Measurements from ENCODE around the gene DHX15.

DNA sequence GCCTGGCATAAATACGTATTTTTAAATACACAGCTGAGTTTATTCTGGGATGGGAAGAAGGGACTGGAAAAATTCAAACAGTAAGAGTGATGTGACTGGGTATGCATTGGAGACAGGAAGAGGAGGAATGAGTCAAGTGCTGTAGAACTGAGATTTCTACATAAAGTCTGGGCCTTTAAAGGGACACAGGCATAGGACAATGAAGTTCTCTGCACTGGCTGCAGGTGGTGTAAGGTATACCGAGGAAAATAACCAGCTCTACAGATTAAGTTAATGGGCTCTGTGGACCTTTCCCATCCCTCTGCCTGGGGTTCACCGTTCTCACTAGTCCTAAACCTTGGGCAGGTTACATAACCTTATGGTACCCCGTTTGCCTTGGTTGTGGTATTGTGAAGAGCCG lies 68.7 kb downstream of the DHX15 start:
- TF ChIP-seq, protein P1, sequence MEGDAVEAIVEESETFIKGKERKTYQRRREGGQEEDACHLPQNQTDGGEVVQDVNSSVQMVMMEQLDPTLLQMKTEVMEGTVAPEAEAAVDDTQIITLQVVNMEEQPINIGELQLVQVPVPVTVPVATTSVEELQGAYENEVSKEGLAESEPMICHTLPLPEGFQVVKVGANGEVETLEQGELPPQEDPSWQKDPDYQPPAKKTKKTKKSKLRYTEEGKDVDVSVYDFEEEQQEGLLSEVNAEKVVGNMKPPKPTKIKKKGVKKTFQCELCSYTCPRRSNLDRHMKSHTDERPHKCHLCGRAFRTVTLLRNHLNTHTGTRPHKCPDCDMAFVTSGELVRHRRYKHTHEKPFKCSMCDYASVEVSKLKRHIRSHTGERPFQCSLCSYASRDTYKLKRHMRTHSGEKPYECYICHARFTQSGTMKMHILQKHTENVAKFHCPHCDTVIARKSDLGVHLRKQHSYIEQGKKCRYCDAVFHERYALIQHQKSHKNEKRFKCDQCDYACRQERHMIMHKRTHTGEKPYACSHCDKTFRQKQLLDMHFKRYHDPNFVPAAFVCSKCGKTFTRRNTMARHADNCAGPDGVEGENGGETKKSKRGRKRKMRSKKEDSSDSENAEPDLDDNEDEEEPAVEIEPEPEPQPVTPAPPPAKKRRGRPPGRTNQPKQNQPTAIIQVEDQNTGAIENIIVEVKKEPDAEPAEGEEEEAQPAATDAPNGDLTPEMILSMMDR (conservative IDR thresholded peaks at IDR 0.05; ENCODE audit: low read length), result no peak
- TF ChIP-seq EZH2phosphoT487 (IDR thresholded peaks at IDR 0.05; ENCODE audit: borderline replicate concordance), result no peak

Measured in Loucy (cell line).